HepG2 (cell line): ENCODE results near the gene ALDH3A1. TPM values are rescaled to one million over a fixed set of nuclear protein-coding genes. Genes with fewer than 3 reads are reported as not detected.

Source experiments
- CSRNP1 ChIP-seq: sonication (generic); formaldehyde crosslinking; IDR thresholded peaks from 2 replicates; pipeline ENCODE4 v1.8.1; 2023; ENCODE audit warnings: mild to moderate bottlenecking, missing genetic modification reagents
- FOXM1 ChIP-seq: sonication (generic); formaldehyde crosslinking; IDR thresholded peaks from 2 replicates; pipeline ENCODE4 v1.5.0; 2020; ENCODE audit warnings: missing genetic modification reagents
- FOXP4 ChIP-seq: sonication (generic); formaldehyde crosslinking; IDR thresholded peaks from 2 replicates; pipeline ENCODE4 v1.4.0; 2020; ENCODE audit warnings: missing genetic modification reagents
- GLI4 ChIP-seq: sonication (generic); formaldehyde crosslinking; IDR thresholded peaks from 2 replicates; pipeline ENCODE4 v1.5.1; 2020; ENCODE audit warnings: missing genetic modification reagents, mild to moderate bottlenecking, moderate library complexity, borderline replicate concordance
- HDAC2 ChIP-seq: sonication (generic); formaldehyde crosslinking; IDR thresholded peaks from 2 replicates; pipeline ENCODE4 v1.4.0; 2020; ENCODE audit warnings: missing genetic modification reagents
- HNF4A ChIP-seq: sonication (generic); formaldehyde crosslinking; IDR thresholded peaks from 2 replicates; pipeline ENCODE4 v1.4.0; 2020; ENCODE audit warnings: missing genetic modification reagents
- LCORL ChIP-seq, 2 experiments: fragments of 450-650 bp in 1 of 2; sonication (generic) in 1 of 2; formaldehyde crosslinking in 1 of 2; IDR thresholded peaks; 2 replicates each; pipeline versions ENCODE4 v1.5.0 to v1.6.1; 2017 to 2020; ENCODE audit warnings: antibody characterized with exemption in 1 of 2, missing genetic modification reagents in 1 of 2
- MIER3 ChIP-seq: IDR thresholded peaks from 2 replicates; pipeline ENCODE4 v1.6.1; 2016; ENCODE audit warnings: missing compliant biosample characterization, borderline replicate concordance
- NFAT5 ChIP-seq: sonication (generic); formaldehyde crosslinking; IDR thresholded peaks from 2 replicates; pipeline ENCODE4 v1.4.0; 2020; ENCODE audit warnings: missing genetic modification reagents
- SOX5 ChIP-seq: IDR thresholded peaks from 2 replicates; pipeline ENCODE4 v1.6.1; 2016; ENCODE audit warnings: borderline replicate concordance
- TBX3 ChIP-seq: fragments of 450-650 bp; IDR thresholded peaks from 2 replicates; pipeline ENCODE4 v1.6.1; 2017; ENCODE audit warnings: antibody characterized with exemption, mild to moderate bottlenecking, inconsistent platforms, borderline replicate concordance
- TRIM24 ChIP-seq: sonication (generic); formaldehyde crosslinking; IDR thresholded peaks from 2 replicates; pipeline ENCODE4 v1.8.0; 2022; ENCODE audit warnings: mild to moderate bottlenecking, missing genetic modification reagents
- WIZ ChIP-seq: sonication (generic); formaldehyde crosslinking; IDR thresholded peaks from 2 replicates; pipeline ENCODE4 v1.5.1; 2020; ENCODE audit warnings: mild to moderate bottlenecking, missing genetic modification reagents
- ZFY ChIP-seq: sonication (generic); formaldehyde crosslinking; IDR thresholded peaks from 2 replicates; pipeline ENCODE4 v1.4.0; 2020; ENCODE audit warnings: missing genetic modification reagents
- ZNF205 ChIP-seq: IDR thresholded peaks from 2 replicates; pipeline ENCODE4 v1.6.1; 2018; ENCODE audit warnings: missing biosample characterization, missing genetic modification reagents
- ZNF264 ChIP-seq: sonication (generic); formaldehyde crosslinking; IDR thresholded peaks from 2 replicates; pipeline ENCODE4 v1.4.0; 2020; ENCODE audit warnings: missing genetic modification reagents
- ZNF292 ChIP-seq: sonication (generic); formaldehyde crosslinking; IDR thresholded peaks from 2 replicates; pipeline ENCODE4 v1.8.1; 2022; ENCODE audit warnings: mild to moderate bottlenecking, low read depth, missing genetic modification reagents, borderline replicate concordance
- ZNF331 ChIP-seq: sonication (generic); formaldehyde crosslinking; IDR thresholded peaks from 2 replicates; pipeline ENCODE4 v1.4.0; 2020; ENCODE audit warnings: missing genetic modification reagents
- ZNF510 ChIP-seq: sonication (generic); formaldehyde crosslinking; IDR thresholded peaks from 2 replicates; pipeline ENCODE4 v1.4.0; 2020; ENCODE audit warnings: low read depth, mild to moderate bottlenecking, missing genetic modification reagents
- ZNF746 ChIP-seq: sonication (generic); formaldehyde crosslinking; IDR thresholded peaks from 2 replicates; pipeline ENCODE4 v1.8.0; 2022; ENCODE audit warnings: mild to moderate bottlenecking, missing genetic modification reagents
- ZNF768 ChIP-seq: sonication (generic); formaldehyde crosslinking; IDR thresholded peaks from 2 replicates; pipeline ENCODE4 v1.4.0; 2020; ENCODE audit warnings: missing genetic modification reagents
- ZNF883 ChIP-seq: sonication (generic); formaldehyde crosslinking; IDR thresholded peaks from 2 replicates; pipeline ENCODE4 v1.5.1; 2020; ENCODE audit warnings: mild to moderate bottlenecking, missing genetic modification reagents; ENCODE audit errors: not compliant biosample characterization
- polyA plus RNA-seq, 8 experiments: library from polyadenylated mRNA; depleted of rRNA in 3 of 8; stranded (reverse) in 7 of 8; unstranded in 1 of 8; fragments of >200 nt; fragmentation: Illumina TruSeq in 4 of 8; extraction: Trizol in 4 of 8; gene quantifications; 2 replicates each; pipeline versions ENCODE4 v1.2.1 to v1.2.3, GENCODE V29; 2011 to 2016; ENCODE audit warnings: low read depth in 4 of 8, missing spikeins in 1 of 8, mixed read lengths in 1 of 8; ENCODE audit not compliant: insufficient read depth in 1 of 8
- total RNA-seq, 5 experiments: library from RNA; depleted of rRNA; stranded (reverse); fragments of >200 nt; fragmentation: Illumina TruSeq; extraction: Trizol; gene quantifications; 2 replicates each; pipeline ENCODE4 v1.2.3, GENCODE V29; 2016; ENCODE audit warnings: low read depth in 1 of 5

ALDH3A1 gene
- total and polyA plus RNA-seq, 2 of the 13 experiments (the other 11 are each of a cell fraction or from before 2014, with no cell fraction given): 0.07 to 0.62 TPM

- TF ChIP-seq ZNF292 (CRISPR knock-in tag): peak; percentile 72; the same call in 1 of the 2 replicates
- TF ChIP-seq CSRNP1 (CRISPR knock-in tag): no peak
- peak; percentile 67 for TF ChIP-seq ZNF746 (CRISPR knock-in tag)
- TF ChIP-seq SOX5: peak; percentile 69
- no peak for TF ChIP-seq FOXM1 (CRISPR knock-in tag)
- peak; percentile 56; the same call in 1 of the 2 replicates for TF ChIP-seq WIZ (CRISPR knock-in tag)
- TF ChIP-seq HNF4A (CRISPR knock-in tag): peak; percentile 96
- TF ChIP-seq TBX3: peak; percentile 85; the same call in 1 of the 2 replicates
- TF ChIP-seq FOXP4 (CRISPR knock-in tag): peak; percentile 79
- no peak for TF ChIP-seq ZNF205
- no peak for TF ChIP-seq LCORL (IDR thresholded peaks at IDR 0.05)
- TF ChIP-seq LCORL (CRISPR knock-in tag; IDR thresholded peaks at IDR 0.05): peak; percentile 93
- TF ChIP-seq ZFY (CRISPR knock-in tag): peak; percentile 54; the same call in 1 of the 2 replicates
- TF ChIP-seq NFAT5 (CRISPR knock-in tag): no peak
- peak; percentile 69; the same call in 1 of the 2 replicates for TF ChIP-seq ZNF331
- TF ChIP-seq ZNF768 (CRISPR knock-in tag): no peak
- TF ChIP-seq ZNF883: no peak
- TF ChIP-seq GLI4 (CRISPR knock-in tag): no peak
- TF ChIP-seq MIER3 (CRISPR knock-in tag): peak; percentile 47; the same call in 1 of the 2 replicates
- peak; percentile 60; the same call in 1 of the 2 replicates for TF ChIP-seq HDAC2 (CRISPR knock-in tag)
- no peak for TF ChIP-seq TRIM24 (CRISPR knock-in tag)
- TF ChIP-seq ZNF264 (CRISPR knock-in tag): no peak
- TF ChIP-seq ZNF510 (CRISPR knock-in tag): no peak
These were observed 27.3 kb downstream of the ALDH3A1 start (continued) for GRCh38 chr17:19720631-19721426.
